Right ventricle myocardium superior (tissue), 1 donor: ENCODE measurements around the gene SLBP. TPM values are rescaled to one million over a fixed set of nuclear protein-coding genes. Genes with fewer than 3 reads are reported as not detected.

Experiments
- ATAC-seq: fragments of 200-7000 bp; cut with Tn5 transposase; one replicate; pipeline ENCODE4 v1.9.1; 2020; ENCODE audit warnings: mild to moderate bottlenecking; ENCODE audit not compliant: poor library complexity
- DNase-seq: peaks from one replicate; pipeline ENCODE4 v3.0.0-alpha.2; 2020
- intact Hi-C: fragments of 100-400 bp; cut with DNase I; formaldehyde crosslinking; loops from one replicate; pipeline ENCODE4 v1.11.2; 2022
- total RNA-seq: library from RNA; stranded (reverse); fragmentation: NEBNext Ultra II Directional; extraction: Animal tissue kit (Norgen Biotek cat#: 25700); gene quantifications from one replicate; pipeline ENCODE4 v1.2.1, GENCODE V29; 2021
- donor health status: DM: no; HTN: yes; CAD: no; lungs with severe emphysema.

Gene SLBP
- total RNA-seq, 1 donor from 2014 or later: 12.6 TPM

DNA sequence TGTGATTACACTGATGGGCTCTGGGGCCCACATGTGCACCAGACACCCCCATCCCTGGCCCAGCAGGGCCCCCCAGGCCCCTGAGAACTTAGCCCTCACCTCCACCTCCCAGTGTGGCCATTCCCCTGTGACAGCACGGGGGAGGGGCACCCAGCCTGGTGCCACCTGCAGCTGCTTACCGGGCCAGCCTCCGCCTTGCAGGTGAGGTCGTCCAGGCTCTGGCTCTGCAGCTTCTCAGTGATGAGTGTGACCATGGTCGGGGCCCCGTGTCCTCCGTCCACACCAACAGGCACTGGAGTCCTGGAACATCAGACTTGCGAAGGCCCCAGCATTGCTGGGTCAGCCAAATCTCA is 43.7 kb downstream of the SLBP start:
- ATAC-seq: no peak
- no peak for DNase-seq
- intact Hi-C loops: no loop called here

DNA sequence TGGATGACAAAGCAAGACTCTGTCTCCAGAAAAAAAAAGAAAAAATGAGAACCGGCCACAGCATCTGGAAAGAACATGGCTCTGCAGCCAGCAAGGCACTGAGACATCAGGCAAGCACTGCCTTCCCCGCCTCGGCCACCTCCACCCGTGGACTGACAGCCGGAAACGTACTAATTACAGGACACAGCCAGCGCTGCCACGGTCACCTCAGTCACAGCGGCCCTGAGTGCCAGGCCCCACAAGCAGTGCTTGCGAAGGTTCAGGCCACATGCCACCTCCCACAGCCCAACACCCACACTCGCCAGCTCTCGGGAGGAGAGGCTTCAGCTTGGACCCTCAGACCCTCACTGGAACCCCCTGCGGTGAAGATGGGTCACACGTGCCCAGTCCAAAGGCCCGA is 44.8 kb downstream of the SLBP start:
- peak; percentile 67 for ATAC-seq
- intact Hi-C loops: no loop called here
- no peak for DNase-seq

DNA sequence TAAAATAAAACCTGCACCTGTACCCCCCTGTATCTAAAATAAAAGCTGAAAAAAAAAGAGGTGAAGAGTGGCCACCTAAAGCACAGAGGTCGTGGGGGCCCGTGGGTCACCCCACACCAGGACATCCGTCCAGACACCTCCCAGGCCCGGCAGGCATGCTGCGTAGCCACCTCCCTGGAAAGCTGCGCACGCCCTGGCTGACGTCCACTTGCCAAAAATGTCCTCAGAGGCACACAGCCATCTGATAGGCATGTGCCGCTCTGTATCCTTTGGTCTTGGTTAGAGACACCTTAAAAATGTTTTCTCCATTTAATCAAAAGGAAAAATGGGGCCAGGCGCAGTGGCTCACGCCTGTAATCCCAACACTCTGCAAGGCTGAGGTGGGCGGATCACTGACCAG is 45.7 kb downstream of the SLBP start:
- DNase-seq (peak; percentile 79), ATAC-seq (peak; percentile 93)
- intact Hi-C loops: no loop called here

DNA sequence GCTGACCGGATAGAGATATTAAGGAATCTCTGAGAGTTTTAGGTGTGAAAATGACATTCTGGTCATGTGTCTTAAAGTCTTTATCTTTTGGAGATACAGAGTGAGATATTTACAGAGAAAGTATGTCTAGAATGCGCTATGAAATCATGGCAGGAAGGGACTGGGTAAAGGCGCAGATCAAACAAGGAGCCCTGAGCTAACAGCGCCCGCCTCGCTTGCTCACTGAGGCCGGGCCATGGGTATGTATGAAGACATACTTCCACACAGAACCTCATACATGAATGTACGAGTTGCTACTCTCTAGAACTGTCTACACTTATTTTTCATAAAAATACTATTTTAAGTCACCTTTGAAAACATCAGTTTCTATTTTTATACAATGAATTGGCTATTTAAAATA is 48.0 kb downstream of the SLBP start:
- ATAC-seq (no peak), DNase-seq (no peak)
- intact Hi-C loops: no loop called here

DNA sequence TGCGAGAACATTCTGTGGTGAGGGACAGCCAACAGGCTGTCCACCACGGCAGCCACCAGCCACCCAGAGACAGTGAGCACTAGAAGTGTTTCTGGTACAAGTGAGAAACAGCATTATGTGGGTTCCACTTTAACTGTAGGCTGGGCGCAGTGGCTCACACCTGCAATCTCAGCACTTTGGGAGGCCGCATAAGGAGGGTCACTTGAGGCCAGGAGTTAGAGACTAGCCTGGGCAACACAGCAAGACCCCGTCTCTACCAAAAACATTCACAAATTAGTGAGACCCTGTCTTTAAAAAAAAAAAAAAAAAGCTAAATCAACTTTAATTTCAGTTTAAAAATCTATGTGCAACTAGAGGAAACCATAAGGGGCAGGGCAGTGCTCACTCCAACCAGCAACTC is 48.6 kb downstream of the SLBP start:
- no peak for ATAC-seq
- intact Hi-C loops: no loop called here
- no peak for DNase-seq

DNA sequence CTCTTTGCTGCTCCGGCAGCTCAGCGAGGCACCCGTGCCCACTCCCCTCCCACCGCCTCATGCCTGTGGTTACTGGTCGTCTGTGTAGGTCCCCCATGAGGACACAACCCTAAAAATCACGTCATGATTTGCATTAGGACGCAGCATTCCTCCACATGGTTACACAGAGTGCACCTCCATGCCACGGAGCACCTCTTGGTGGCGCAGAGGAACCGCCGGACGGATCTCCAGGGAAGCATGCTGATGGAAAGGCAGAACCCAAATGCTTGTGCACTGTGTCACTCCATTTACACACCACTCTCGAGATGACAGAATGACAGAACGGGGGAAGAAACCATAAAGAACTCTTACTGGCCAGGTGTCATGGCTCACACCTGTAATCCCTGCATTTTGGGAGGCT is 50.4 kb downstream of the SLBP start:
- intact Hi-C loops: no loop called here
- DNase-seq (no peak), ATAC-seq (no peak)

DNA sequence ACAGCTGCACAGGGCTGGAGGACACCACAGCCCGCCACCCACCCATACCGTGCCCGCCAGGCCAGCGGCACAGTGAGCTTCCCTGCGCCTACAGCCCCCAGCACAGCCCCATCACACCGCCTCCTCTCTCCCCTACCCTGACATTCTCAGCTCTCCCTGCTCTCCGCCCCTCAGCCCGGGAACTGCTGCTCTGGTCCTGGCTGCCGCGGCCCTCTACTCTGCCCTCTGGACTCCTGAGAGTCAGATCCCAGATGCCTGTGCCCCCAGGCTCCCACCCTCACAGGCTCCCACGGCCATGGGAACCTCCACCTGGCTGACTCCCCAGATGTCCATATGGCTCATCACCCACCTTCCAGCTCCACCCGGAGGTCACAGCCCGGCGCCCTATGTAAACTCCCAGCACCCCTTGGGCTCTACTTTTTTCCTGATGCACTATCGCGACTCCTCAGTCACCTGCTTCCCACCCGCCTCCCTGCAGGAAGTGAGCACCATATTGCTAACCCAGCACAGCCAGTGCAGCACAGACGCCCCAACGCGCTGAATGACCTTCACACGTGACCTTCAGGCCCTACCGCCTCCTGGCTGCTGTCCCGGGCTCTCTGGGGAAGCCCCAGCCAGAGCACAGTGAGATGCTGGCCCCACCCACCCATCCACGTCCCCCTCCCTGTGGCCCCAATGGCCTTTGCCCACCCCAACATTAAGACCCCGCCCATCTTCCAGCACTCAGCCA is 51.0 kb downstream of the SLBP start:
- intact Hi-C loops: no loop called here
- DNase-seq: no peak
- no peak for ATAC-seq

DNA sequence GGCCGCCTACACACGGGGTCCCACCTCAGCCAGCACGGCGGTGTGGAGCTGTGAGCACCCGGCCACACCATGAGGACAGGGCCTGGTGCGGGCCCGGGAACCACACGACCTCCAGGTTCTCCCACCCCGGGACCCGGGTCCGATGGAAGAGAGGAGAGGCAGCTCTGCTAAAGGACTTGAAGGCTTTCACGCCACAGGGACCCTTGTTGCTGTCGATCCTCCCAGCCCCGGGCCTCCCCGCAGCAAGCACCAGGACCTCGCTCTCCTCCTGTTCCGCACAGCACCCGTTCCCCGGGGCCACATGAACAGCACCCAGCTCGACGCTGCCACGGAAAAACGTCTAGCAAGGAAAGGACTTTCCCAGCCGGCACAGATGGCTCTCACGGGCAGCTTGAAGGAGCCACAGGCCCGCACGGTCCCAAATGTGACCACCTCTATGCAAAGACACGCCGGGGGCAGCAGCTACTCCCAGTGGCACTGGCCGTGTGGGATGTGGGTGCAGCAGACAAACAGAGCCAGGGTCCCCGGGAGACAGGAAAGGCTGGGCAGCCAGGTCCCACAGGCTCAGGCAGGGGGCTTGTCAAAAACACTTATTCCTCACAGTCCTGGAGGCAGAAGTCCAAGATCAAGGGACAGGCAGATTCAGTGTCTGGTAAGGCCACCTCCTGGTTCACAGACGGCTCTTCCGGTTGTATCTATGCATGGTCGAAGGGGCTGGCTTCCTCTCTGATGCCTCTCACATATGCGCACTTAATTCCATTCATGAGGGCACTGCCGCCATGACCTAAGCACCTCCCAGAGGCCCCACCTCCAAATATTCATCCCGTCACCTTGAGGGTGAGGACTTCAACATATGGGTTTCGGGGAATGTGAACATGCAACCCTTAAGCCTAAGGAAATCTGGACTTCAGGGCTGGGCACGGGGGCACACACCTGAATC is 52.7 kb downstream of the SLBP start:
- no peak for DNase-seq
- intact Hi-C loops: no loop called here
- no peak for ATAC-seq

DNA sequence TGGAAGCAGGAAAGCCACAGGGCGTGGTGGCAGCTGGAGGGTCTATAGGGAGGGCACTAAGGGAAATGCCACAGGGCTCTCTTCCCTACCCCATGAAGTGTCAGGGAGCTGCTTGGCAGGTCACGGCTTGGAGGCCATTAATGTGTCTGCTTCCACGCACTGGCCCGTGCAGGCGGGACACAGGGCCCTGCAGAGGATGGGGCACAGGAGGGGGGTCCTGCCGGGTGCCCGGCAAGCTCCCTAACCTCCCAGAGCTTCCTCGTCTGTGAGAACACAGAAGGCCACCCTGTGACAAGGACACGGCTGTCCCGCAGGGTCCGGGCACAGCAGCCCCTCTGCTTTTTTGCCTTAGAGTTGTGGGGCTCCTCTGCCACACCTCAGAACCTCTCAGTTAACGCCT is 53.5 kb downstream of the SLBP start:
- no peak for DNase-seq
- intact Hi-C loops: no loop called here
- no peak for ATAC-seq

DNA sequence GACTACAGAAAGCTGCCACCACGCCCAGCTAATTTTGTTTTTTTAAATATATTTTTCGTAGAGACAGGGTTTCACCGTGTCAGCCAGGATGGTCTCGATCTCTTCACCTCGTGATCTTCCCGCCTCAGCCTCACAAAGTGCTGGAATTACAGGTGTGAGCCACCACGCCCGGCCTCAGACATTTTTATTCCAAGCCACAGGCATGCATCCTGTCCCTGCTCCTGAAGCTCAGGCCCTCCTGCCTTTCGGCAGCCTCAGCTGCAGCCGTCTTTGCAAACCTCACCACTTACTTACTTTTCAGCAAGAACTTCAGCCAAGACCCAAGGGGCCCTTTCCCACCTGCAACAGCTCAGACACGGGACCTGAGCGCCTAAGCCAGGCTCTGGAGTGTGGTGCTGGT is 54.0 kb downstream of the SLBP start:
- intact Hi-C loops: no loop called here
- no peak for ATAC-seq
- no peak for DNase-seq

DNA sequence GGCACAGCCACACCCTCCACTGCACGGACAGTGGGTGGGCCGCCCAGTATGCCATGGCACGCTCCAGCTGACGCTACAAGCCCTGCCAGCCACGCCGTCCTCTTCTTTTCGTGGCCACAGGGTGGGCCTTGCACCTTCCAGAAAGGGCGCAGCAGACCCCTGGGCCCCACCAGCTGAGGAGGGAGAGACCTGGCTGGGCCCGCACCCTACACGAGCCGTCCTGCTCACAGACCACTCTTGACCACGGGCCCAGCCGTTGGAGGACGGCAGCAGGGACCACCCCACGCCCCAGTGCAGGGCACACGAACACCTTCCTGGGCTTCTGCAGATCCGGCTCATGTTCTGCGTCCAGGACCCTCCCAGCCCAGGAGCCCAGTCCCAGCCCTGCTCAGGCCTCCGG is 55.1 kb downstream of the SLBP start:
- DNase-seq (no peak), ATAC-seq (no peak)
- intact Hi-C loops: no loop called here

DNA sequence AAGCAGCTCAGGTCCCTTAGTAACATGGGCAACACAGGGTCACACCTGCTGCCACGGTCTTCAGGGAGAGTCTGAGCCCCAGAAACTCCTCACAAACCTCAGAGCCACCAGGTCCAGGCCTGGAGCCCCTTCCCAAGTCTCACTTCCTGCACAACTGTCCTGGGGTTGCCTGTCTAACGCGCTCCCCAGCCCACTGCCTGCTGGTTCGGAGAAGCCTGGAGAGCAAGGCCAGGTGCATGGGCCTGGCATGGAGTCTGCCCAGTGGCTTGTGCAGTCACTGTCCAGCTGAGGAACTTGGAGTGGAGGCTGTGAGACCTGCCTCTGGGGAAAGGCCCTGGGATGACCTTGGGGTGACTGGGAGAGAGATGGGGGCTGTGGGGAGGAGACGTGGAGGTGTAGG is 56.0 kb downstream of the SLBP start:
- DNase-seq (no peak), ATAC-seq (no peak)
- intact Hi-C loops: no loop called here

DNA sequence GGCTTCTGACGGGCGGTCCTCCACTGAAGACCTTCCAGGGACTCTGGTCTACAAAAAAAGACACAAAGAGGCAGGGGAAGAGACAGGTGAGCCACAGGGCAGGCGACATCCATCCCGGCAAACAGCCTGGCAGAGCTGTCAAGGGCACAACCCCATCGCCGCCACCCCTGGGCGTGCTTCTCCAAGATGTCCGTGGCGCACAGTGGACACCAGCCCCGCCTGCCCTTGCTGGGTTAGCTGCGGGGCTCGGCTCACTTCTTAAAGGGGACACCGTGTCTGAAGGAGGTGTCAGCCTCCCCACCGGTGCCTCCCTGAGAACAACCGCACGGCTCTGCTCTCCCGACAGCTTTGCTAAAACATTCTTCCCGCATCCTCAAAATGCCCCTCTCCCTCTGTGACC is 56.4 kb downstream of the SLBP start:
- no peak for ATAC-seq
- intact Hi-C loops: no loop called here
- DNase-seq: no peak

DNA sequence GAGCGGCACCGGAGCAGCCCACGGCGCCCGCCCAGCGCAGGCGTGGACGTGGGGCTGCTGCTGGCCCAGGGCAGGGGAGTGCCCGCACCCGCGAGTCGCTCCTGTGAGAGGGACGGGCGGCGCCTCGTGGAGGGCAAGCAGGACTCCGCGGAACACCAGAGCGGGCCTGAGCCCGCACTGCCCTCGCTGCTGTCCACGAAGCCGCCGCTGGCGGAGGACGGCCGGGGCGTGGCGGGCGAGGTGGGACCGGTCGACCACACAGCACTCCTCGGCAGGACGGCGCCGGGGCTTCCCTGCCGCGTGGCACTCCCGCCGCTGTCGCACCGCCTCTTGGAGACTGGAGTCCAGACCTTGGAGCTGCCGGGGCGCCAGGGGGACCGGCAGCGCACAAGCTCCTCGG is 57.0 kb downstream of the SLBP start:
- intact Hi-C loops: no loop called here
- ATAC-seq: no peak
- DNase-seq: no peak

DNA sequence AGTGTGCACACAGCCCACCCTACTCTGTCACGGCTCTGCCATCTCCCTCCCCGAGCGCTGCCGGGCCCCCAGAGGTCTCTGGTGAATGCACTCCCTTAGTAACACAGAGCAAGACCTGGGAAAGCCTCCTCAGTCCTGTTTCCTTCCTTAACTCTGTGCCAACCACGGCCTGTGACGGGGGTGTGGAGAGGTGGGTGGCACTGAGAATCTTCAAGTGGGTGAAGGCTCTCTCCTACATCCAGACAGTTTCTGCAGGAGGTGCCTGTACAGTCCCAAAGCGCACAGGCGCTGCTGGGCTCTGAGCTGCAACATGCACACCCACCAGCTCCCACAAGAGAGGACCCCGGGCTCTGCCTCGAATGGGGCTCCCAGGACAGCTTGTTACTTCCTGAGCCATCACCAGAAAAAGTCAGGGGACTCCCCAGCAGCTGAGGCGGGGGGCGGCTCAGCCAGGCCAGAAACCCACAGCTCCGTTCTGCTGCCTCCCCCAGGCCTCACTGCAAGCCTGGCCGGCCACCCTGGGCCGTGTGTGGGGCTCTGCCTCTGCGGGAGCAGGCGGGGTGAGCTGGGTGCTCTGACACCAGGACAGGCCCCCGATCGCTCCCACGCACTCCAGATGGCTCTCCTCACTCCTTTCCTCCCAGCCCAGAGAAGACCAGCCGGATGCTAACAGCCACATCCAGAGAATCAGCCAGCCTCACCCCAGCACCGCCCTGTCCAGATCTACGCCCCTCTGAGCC is 57.7 kb downstream of the SLBP start:
- DNase-seq (no peak), ATAC-seq (no peak)
- intact Hi-C loops: no loop called here

DNA sequence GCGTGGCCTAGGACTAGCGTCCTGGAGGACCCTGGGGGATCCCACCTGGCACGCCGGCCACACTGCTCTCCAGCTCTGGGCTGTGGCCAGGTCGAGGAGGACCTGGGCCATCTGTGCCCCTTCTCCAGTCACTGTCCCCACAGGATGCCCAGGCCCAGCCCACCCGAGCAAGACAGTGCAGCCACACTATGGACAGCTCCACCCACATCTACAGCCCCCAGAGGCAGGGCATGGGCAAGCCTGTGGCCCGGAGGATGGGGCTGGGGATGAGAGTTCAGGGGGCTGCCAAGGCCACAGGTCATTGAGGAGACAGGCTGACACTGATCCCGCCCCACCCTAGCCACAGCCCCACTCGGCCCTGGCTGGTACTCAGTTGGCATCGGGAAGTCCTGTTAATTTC is 58.3 kb downstream of the SLBP start:
- intact Hi-C loops: no loop called here
- DNase-seq (no peak), ATAC-seq (no peak)

DNA sequence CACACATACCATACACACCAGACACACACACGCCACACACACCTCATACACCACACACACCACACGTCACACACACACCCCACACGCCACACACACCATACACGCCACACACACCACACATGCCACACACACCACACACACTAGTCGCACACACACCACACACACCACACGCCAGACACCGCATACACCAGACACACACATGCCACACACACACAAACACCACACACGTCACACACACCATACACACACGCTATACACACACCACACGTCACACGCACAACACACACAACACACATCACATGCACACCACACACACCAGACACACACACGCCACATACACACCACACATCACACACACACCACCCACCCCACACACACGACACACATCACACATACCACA is 60.0 kb downstream of the SLBP start:
- ATAC-seq: no peak
- intact Hi-C loops: no loop called here
- DNase-seq: no peak

DNA sequence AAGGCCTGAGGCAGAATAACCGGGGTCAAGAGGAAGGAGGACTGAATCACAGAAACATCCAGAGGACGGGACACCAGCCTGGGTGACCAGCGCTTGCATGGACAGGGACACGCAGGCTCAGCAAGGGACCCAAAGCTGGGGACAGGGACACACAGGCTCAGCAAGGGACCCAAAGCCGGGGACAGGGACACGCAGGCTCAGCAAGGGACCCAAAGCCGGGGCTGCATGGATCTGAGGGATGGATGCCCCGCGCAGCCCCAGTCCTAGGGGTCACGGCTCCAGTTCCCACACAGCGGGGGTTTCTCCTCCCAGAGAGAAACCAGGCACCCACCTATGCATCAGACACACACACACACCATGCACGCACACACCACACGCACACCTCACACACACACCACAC is 60.5 kb downstream of the SLBP start:
- intact Hi-C loops: no loop called here
- no peak for ATAC-seq
- no peak for DNase-seq

DNA sequence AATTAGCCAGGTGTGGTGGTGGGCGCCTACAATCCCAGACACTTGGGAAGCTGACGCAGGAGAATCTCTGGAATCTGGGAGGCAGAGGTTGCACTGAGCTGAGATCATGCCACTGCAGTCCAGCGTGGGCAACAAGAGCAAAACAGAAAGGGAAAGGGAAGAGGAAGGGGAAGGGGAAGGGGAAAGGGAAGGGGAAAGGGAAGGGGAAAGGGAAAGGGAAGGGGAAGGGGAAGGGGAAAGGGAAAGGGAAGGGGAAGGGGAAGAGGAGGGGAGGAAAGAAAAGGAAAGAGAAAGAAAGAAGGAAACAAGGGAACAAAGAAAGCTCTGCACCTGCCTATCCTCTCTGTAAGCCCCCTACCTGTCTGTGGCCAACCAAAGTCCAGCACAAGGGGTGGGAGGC is 63.2 kb downstream of the SLBP start:
- DNase-seq (no peak), ATAC-seq (no peak)
- intact Hi-C loops: no loop called here

DNA sequence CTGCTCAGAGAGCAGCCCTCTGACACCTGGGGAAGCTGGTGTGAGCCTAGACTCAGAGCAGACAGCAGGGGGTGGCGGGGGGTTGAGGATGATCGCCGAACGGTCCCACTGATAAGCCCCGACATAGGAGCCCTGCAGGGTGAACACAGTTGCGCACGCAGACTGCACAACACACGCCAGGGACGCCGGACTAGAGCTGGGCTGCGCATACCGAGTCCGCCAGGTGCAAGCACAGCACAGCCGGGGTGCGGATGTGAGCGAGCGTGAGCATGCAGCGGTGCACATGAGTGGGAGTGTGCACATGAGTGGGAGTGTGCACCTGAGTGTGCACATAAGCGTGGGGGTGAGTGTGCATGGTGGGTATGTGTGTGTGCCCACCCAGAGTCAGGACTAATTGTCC is 64.7 kb downstream of the SLBP start:
- no peak for DNase-seq
- intact Hi-C loops: no loop called here

More for the DNA sequence above, 64.7 kb downstream of the SLBP start:
- ATAC-seq: no peak
